Neuronal stem cell (in vitro differentiated cells): ENCODE results near the gene WDSUB1.

Experiments used
- DNase-seq: peaks from one replicate; pipeline ENCODE4 v3.0.0-alpha.2; 2013; ENCODE audit warnings: low spot score
- H2AFZ ChIP-seq: one replicate; pipeline ENCODE4 v1.6.1; 2013; ENCODE audit warnings: mild to moderate bottlenecking, low read length, inconsistent platforms
- H2AK5ac ChIP-seq: 2 replicates; pipeline ENCODE4 v1.6.1; 2013; ENCODE audit warnings: low read depth, mild to moderate bottlenecking, inconsistent platforms, low read length, moderate library complexity, mixed read lengths
- H2BK120ac ChIP-seq: 2 replicates; pipeline ENCODE4 v1.6.1; 2013; ENCODE audit warnings: low read depth, mild to moderate bottlenecking, inconsistent platforms, low read length, moderate library complexity, mixed read lengths
- H2BK12ac ChIP-seq: one replicate; pipeline ENCODE4 v1.6.1; 2013; ENCODE audit warnings: low read length, inconsistent platforms
- H2BK15ac ChIP-seq: 2 replicates; pipeline ENCODE4 v1.6.1; 2013; ENCODE audit warnings: mild to moderate bottlenecking, low read length, inconsistent platforms, mixed read lengths
- H2BK5ac ChIP-seq: one replicate; pipeline ENCODE4 v1.6.1; 2013; ENCODE audit warnings: inconsistent platforms, mild to moderate bottlenecking, low read length, moderate library complexity
- H3K14ac ChIP-seq: one replicate; pipeline ENCODE4 v1.6.1; 2013; ENCODE audit warnings: low read length, inconsistent platforms
- H3K18ac ChIP-seq: 2 replicates; pipeline ENCODE4 v1.6.1; 2013; ENCODE audit warnings: low read length, inconsistent platforms
- H3K23ac ChIP-seq: 2 replicates; pipeline ENCODE4 v1.6.1; 2013; ENCODE audit warnings: low read depth, mild to moderate bottlenecking, mixed read lengths, low read length, inconsistent platforms; ENCODE audit not compliant: poor library complexity
- H3K27ac ChIP-seq: replicated peaks from 3 replicates; pipeline ENCODE4 v1.5.1; 2013; ENCODE audit warnings: low read length, inconsistent platforms
- H3K27me3 ChIP-seq, 3 experiments: 2 replicates each; pipeline ENCODE4 v1.6.1; 2013; ENCODE audit warnings: low read length in 3 of 3, mild to moderate bottlenecking in 2 of 3, inconsistent platforms in 1 of 3, low read depth in 1 of 3, mixed read lengths in 1 of 3, moderate library complexity in 1 of 3; ENCODE audit not compliant: control insufficient read depth in 3 of 3, insufficient read depth in 3 of 3
- H3K36me3 ChIP-seq, 2 donors: replicated peaks in 1 of 2; 2 replicates each; pipeline ENCODE4 v1.6.1; 2013; ENCODE audit warnings: low read length in 2 of 2; ENCODE audit not compliant: control insufficient read depth in 2 of 2, insufficient read depth in 2 of 2
- H3K4ac ChIP-seq: 2 replicates; pipeline ENCODE4 v1.6.1; 2013; ENCODE audit warnings: inconsistent platforms, mild to moderate bottlenecking, low read length, moderate library complexity
- H3K4me1 ChIP-seq, 2 donors: 1 replicate in 1 of 2; 2 replicates in 1 of 2; pipeline ENCODE4 v1.6.1; 2013; ENCODE audit warnings: low read length in 2 of 2, low read depth in 1 of 2; ENCODE audit not compliant: control insufficient read depth in 2 of 2, insufficient read depth in 1 of 2
- H3K4me2 ChIP-seq: one replicate; pipeline ENCODE4 v1.6.1; 2013; ENCODE audit warnings: mild to moderate bottlenecking, low read length, inconsistent platforms; ENCODE audit not compliant: insufficient read depth, poor library complexity, severe bottlenecking
- H3K4me3 ChIP-seq, 2 donors: 2 replicates each; pipeline ENCODE4 v1.5.1; 2013; ENCODE audit warnings: low read length in 2 of 2, mild to moderate bottlenecking in 2 of 2, inconsistent platforms in 1 of 2, moderate library complexity in 1 of 2
- H3K79me1 ChIP-seq: one replicate; pipeline ENCODE4 v1.6.1; 2013; ENCODE audit warnings: low read depth, mild to moderate bottlenecking, inconsistent platforms, low read length, moderate library complexity
- H3K9ac ChIP-seq: one replicate; pipeline ENCODE4 v1.6.1; 2013; ENCODE audit warnings: mild to moderate bottlenecking, low read depth, low read length, inconsistent platforms; ENCODE audit not compliant: poor library complexity
- H3K9me3 ChIP-seq, 2 donors: replicated peaks in 1 of 2; 2 replicates each; pipeline versions ENCODE3 to v1.6.1; 2013; ENCODE audit warnings: low read length in 2 of 2, mild to moderate bottlenecking in 2 of 2, inconsistent platforms in 1 of 2, low read depth in 1 of 2, mixed read lengths in 1 of 2, moderate library complexity in 1 of 2; ENCODE audit not compliant: control insufficient read depth in 2 of 2, insufficient read depth in 1 of 2
- H4K8ac ChIP-seq: one replicate; pipeline ENCODE4 v1.6.1; 2013; ENCODE audit warnings: low read depth, mild to moderate bottlenecking, inconsistent platforms, low read length, moderate library complexity
- H4K91ac ChIP-seq: one replicate; pipeline ENCODE4 v1.6.1; 2013; ENCODE audit warnings: low read length, low read depth, mild to moderate bottlenecking, inconsistent platforms; ENCODE audit not compliant: poor library complexity
- WGBS, 2 donors: extraction: QIAGEN DNeasy Blood & Tissue Kit; methylation state at CpG; one replicate each; pipeline ENCODE4 v1.1.7; 2013; ENCODE audit warnings: missing lambda C conversion rate in 2 of 2, mixed read lengths in 1 of 2; ENCODE audit not compliant: insufficient read length in 2 of 2, insufficient replicate concordance in 1 of 2; ENCODE audit errors: extremely low coverage in 2 of 2; 5-methylcytosine and 5-hydroxymethylcytosine counted together

Gene WDSUB1

GRCh38 chr2:159279700-159280099, 6.8 kb downstream of the WDSUB1 start:
- no peak overlapping the region for H4K8ac ChIP-seq
- peaks cover 0 to 2% of the 10 kb centered on the region in 2 donors for H3K4me1 ChIP-seq
- no CpG with 5 or more reads among the region's 2 CpGs for WGBS, 2 donors
- no peak overlapping the region for H2BK5ac ChIP-seq
- peaks cover 3% of the 10 kb centered on the region for H3K79me1 ChIP-seq
- no peak overlapping the region for H3K9ac ChIP-seq
- H4K91ac ChIP-seq, result no peak overlapping the region
- H2BK120ac ChIP-seq, result no peak overlapping the region
- no peak overlapping the region for H3K18ac ChIP-seq
- H3K27ac ChIP-seq, result no peak overlapping the region
- H2BK15ac ChIP-seq, result no peak overlapping the region
- no peaks in the 10 kb centered on the region for H3K9me3 ChIP-seq
- no peak overlapping the region for H2AK5ac ChIP-seq
- H3K14ac ChIP-seq, result no peak overlapping the region
- H3K27me3 ChIP-seq, result no peaks in the 10 kb centered on the region
- H3K36me3 ChIP-seq, result peaks cover 1 to 25% of the 10 kb centered on the region in 2 donors
- no peak overlapping the region for H3K4me2 ChIP-seq
- H3K4me3 ChIP-seq, result no peak overlapping the region
- no peak overlapping the region for H3K23ac ChIP-seq
- no peak overlapping the region for H2BK12ac ChIP-seq
- no peak overlapping the region for H3K4ac ChIP-seq
- no peak for DNase-seq
- no peak overlapping the region for H2AFZ ChIP-seq

- no peak overlapping the region for H3K4me2 ChIP-seq
- no peak overlapping the region for H3K4me3 ChIP-seq
- no peak overlapping the region for H2AFZ ChIP-seq
- no peaks in the 10 kb centered on the region for H3K27me3 ChIP-seq
- no peak overlapping the region for H2BK120ac ChIP-seq
- H2AK5ac ChIP-seq, result no peak overlapping the region
- no peak overlapping the region for H3K23ac ChIP-seq
- no peak overlapping the region for H4K91ac ChIP-seq
- H3K79me1 ChIP-seq, result no peaks in the 10 kb centered on the region
- H3K27ac ChIP-seq, result no peak overlapping the region
- no peak overlapping the region for H4K8ac ChIP-seq
- H2BK5ac ChIP-seq, result no peak overlapping the region
- H2BK15ac ChIP-seq, result no peak overlapping the region
- DNase-seq, result no peak
- no peak overlapping the region for H2BK12ac ChIP-seq
- H3K14ac ChIP-seq, result no peak overlapping the region
- H3K9me3 ChIP-seq, result peaks cover 0 to 11% of the 10 kb centered on the region in 2 donors
- WGBS, 2 donors, result no CpG with 5 or more reads among the region's 1 CpG
- peaks cover 6 to 10% of the 10 kb centered on the region in 2 donors for H3K4me1 ChIP-seq
- H3K9ac ChIP-seq, result no peak overlapping the region
- H3K36me3 ChIP-seq, result peaks cover 0 to 14% of the 10 kb centered on the region in 2 donors
- no peak overlapping the region for H3K4ac ChIP-seq
- H3K18ac ChIP-seq, result no peak overlapping the region
Measured at GRCh38 chr2:159275111-159275510, 11.4 kb downstream of the WDSUB1 start.

GRCh38 chr2:159272156-159272555, 14.3 kb downstream of the WDSUB1 start:
- DNase-seq, result peak; percentile 39
- peaks cover 0 to 11% of the 10 kb centered on the region in 2 donors for H3K9me3 ChIP-seq
- H3K36me3 ChIP-seq, result peaks cover 0 to 8% of the 10 kb centered on the region in 2 donors
- H3K18ac ChIP-seq, result no peak overlapping the region
- H2BK5ac ChIP-seq, result no peak overlapping the region
- H3K27ac ChIP-seq, result peak overlapping the region; percentile 77
- H4K91ac ChIP-seq, result no peak overlapping the region
- no peak overlapping the region for H2BK15ac ChIP-seq
- H3K27me3 ChIP-seq, result no peaks in the 10 kb centered on the region
- H3K79me1 ChIP-seq, result no peaks in the 10 kb centered on the region
- peak overlapping the region; percentile 47 for H2AFZ ChIP-seq
- no peak overlapping the region for H3K4me3 ChIP-seq
- no peak overlapping the region for H2BK120ac ChIP-seq
- no peak overlapping the region for H2BK12ac ChIP-seq
- H2AK5ac ChIP-seq, result no peak overlapping the region
- H4K8ac ChIP-seq, result no peak overlapping the region
- no peak overlapping the region for H3K9ac ChIP-seq
- H3K4me2 ChIP-seq, result peak overlapping the region; percentile 18
- H3K14ac ChIP-seq, result no peak overlapping the region
- H3K4me1 ChIP-seq, result peaks cover 6 to 10% of the 10 kb centered on the region in 2 donors
- H3K4ac ChIP-seq, result no peak overlapping the region
- WGBS, 2 donors, result no CpG with 5 or more reads among the region's 5 CpGs
- no peak overlapping the region for H3K23ac ChIP-seq

GRCh38 chr2:159270744-159271379, 15.6 kb downstream of the WDSUB1 start:
- H2AK5ac ChIP-seq, result no peak overlapping the region
- H4K91ac ChIP-seq, result no peak overlapping the region
- no peak overlapping the region for H2AFZ ChIP-seq
- no peak overlapping the region for H2BK120ac ChIP-seq
- no peak overlapping the region for H3K4me3 ChIP-seq
- peaks cover 0 to 8% of the 10 kb centered on the region in 2 donors for H3K36me3 ChIP-seq
- no peaks in the 10 kb centered on the region for H3K79me1 ChIP-seq
- peaks cover 6 to 10% of the 10 kb centered on the region in 2 donors for H3K4me1 ChIP-seq
- no peak overlapping the region for H3K9ac ChIP-seq
- no peak overlapping the region for H2BK5ac ChIP-seq
- no peak overlapping the region for H4K8ac ChIP-seq
- no peak overlapping the region for H3K23ac ChIP-seq
- peaks cover 0 to 11% of the 10 kb centered on the region in 2 donors for H3K9me3 ChIP-seq
- no peaks in the 10 kb centered on the region for H3K27me3 ChIP-seq
- no peak for DNase-seq
- H2BK12ac ChIP-seq, result no peak overlapping the region
- no peak overlapping the region for H3K4ac ChIP-seq
- no peak overlapping the region for H2BK15ac ChIP-seq
- H3K4me2 ChIP-seq, result no peak overlapping the region
- WGBS, 2 donors, result no CpG with 5 or more reads among the region's 4 CpGs
- no peak overlapping the region for H3K14ac ChIP-seq
- H3K27ac ChIP-seq, result no peak overlapping the region
- H3K18ac ChIP-seq, result no peak overlapping the region
